ENCODE measurements around the gene WDR64.
A peak's percentile ranks its signal among the peaks of the same experiment; 100 is the strongest.

Gene WDR64

GRCh38 chr1:241611063-241611462 is 41.0 kb upstream of the WDR64 start:
- no peak overlapping the region for H3K27ac ChIP-seq
- peak; percentile 80 for TF ChIP-seq CTCF (conservative IDR thresholded peaks at IDR 0.05)
- TF ChIP-seq ZFX (IDR thresholded peaks at IDR 0.05): no peak

GRCh38 chr1:241611736-241612135 is 40.3 kb upstream of the WDR64 start:
- no peak overlapping the region for H3K27ac ChIP-seq
- TF ChIP-seq ZFX (IDR thresholded peaks at IDR 0.05) (no peak), CTCF (conservative IDR thresholded peaks at IDR 0.05) (no peak)

GRCh38 chr1:241612533-241613477 is 39.3 kb upstream of the WDR64 start:
- H3K27ac ChIP-seq: no peak overlapping the region
- TF ChIP-seq ZFX (IDR thresholded peaks at IDR 0.05): no peak
- TF ChIP-seq CTCF (conservative IDR thresholded peaks at IDR 0.05): no peak

- TF ChIP-seq CTCF (conservative IDR thresholded peaks at IDR 0.05) (no peak), ZFX (IDR thresholded peaks at IDR 0.05) (no peak)
- H3K27ac ChIP-seq: no peak overlapping the region
Measured at GRCh38 chr1:241614144-241614543, 37.9 kb upstream of the WDR64 start.

- no peak overlapping the region for H3K27ac ChIP-seq
- TF ChIP-seq ZFX (IDR thresholded peaks at IDR 0.05) (no peak), CTCF (conservative IDR thresholded peaks at IDR 0.05) (no peak)
Measured at GRCh38 chr1:241614572-241614971, 37.5 kb upstream of the WDR64 start.

GRCh38 chr1:241615043-241615974 is 36.8 kb upstream of the WDR64 start:
- H3K27ac ChIP-seq: no peak overlapping the region

GRCh38 chr1:241617426-241617825 is 34.7 kb upstream of the WDR64 start:
- TF ChIP-seq ZFX (IDR thresholded peaks at IDR 0.05) (no peak), CTCF (conservative IDR thresholded peaks at IDR 0.05) (no peak)
- no peak overlapping the region for H3K27ac ChIP-seq

More at GRCh38 chr1:241615043-241615974, 36.8 kb upstream of the WDR64 start:
- TF ChIP-seq ZFX (IDR thresholded peaks at IDR 0.05): no peak

All from C4-2B (cell line).